GM06990 (cell line): Measurements from ENCODE around the gene RAB39B.
"Not testable (repeated sequence)": the region's sequence is repeated elsewhere in the genome, so short reads cannot be mapped to it uniquely, and the experiment has no call there.

Experiments
- DNase-seq: peaks from one replicate; pipeline ENCODE4 v3.0.0-alpha.2; 2011; ENCODE audit not compliant: insufficient read length; ENCODE audit errors: extremely low read depth
- H3K27me3 ChIP-seq: replicated peaks from 2 replicates; pipeline ENCODE4 v1.6.0; 2011; ENCODE audit warnings: low read length; ENCODE audit not compliant: control insufficient read depth, insufficient read depth
- H3K36me3 ChIP-seq: 2 replicates; pipeline ENCODE4 v1.5.1; 2011; ENCODE audit warnings: low read length; ENCODE audit not compliant: control insufficient read depth, insufficient read depth
- H3K4me3 ChIP-seq: replicated peaks from 2 replicates; pipeline ENCODE4 v1.5.1; 2011; ENCODE audit warnings: low read depth, mild to moderate bottlenecking, control low read depth, low read length
- TF ChIP-seq, protein P1 (sequence below): IDR thresholded peaks from 2 replicates; pipeline ENCODE4 v1.5.1; 2011; ENCODE audit warnings: low read length, control low read depth, mild to moderate bottlenecking, inconsistent platforms; ENCODE audit not compliant: insufficient read depth, poor library complexity, severe bottlenecking

RAB39B gene

DNA sequence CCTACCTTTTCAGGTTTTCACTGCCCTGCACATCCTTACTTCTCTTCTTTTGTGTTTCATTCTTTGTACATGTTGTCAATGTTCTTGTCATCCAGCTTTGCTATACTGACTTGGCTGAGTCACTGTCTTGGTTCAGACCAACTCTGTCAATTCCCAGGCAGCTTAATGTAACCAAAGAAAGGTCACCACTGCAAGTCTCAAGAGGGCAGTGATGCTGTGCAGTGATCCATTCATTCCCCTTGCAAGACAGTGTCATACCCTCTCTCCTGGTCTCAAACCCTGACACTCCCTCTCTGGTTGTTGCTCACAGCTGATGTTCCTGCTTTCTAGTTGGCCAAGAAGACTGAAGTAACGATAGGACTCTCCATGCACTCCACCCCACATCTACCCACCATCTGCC, 17.5 kb downstream of the RAB39B start:
- Histone ChIP-seq H3K4me3 (no peak overlapping the region), H3K27me3 (no peaks in the 10 kb centered on the region), H3K36me3 (no peaks in the 10 kb centered on the region)
- TF ChIP-seq, protein P1, sequence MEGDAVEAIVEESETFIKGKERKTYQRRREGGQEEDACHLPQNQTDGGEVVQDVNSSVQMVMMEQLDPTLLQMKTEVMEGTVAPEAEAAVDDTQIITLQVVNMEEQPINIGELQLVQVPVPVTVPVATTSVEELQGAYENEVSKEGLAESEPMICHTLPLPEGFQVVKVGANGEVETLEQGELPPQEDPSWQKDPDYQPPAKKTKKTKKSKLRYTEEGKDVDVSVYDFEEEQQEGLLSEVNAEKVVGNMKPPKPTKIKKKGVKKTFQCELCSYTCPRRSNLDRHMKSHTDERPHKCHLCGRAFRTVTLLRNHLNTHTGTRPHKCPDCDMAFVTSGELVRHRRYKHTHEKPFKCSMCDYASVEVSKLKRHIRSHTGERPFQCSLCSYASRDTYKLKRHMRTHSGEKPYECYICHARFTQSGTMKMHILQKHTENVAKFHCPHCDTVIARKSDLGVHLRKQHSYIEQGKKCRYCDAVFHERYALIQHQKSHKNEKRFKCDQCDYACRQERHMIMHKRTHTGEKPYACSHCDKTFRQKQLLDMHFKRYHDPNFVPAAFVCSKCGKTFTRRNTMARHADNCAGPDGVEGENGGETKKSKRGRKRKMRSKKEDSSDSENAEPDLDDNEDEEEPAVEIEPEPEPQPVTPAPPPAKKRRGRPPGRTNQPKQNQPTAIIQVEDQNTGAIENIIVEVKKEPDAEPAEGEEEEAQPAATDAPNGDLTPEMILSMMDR, result no peak
- no peak for DNase-seq

DNA sequence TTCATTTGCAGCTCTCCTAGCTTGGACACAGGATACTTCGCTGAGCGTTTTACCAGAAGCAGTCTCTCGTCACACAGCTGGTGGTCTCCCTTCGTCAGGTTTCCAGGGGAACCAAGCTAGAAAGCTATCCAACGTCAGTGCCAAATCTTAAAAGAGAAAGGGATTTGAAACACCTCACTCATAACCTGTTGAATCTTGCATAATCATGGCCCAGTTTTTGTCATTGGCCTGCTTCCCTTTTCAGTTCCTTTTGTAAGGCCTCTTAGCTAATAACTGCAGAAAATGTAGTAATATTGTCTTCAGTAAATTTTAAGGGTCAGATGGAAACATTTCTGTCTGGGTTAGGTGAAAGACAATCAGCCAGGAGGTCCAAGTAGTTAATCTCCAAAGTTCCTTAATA, 22.0 kb downstream of the RAB39B start:
- H3K4me3 ChIP-seq, result no peak overlapping the region
- TF ChIP-seq, protein P1, result no peak
- DNase-seq, result no peak
- no peaks in the 10 kb centered on the region; the same call in 1 of the 2 replicates for H3K36me3 ChIP-seq
- no peaks in the 10 kb centered on the region for H3K27me3 ChIP-seq

DNA sequence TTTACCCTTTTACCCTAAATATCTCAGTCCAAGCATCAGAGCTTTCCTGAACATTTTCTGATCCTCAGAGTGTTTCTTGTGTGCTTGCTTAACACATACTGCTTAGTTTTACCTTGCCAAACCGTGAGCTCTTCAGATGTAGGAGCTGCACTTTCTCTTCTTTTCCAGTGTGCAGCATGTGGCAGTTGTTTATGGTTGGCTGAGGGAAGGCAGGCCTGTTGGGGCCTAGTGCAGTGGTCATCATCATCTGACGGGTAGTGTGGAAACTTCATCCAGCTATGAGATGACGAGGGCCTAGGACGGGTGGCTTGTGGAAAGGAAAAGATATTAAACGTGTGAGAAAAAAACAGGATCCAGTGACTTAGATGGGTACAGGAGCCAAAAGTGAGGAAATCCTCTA, 26.6 kb downstream of the RAB39B start:
- DNase-seq, result no peak
- Histone ChIP-seq H3K27me3 (no peaks in the 10 kb centered on the region), H3K36me3 (peaks cover 3% of the 10 kb centered on the region), H3K4me3 (no peak overlapping the region)
- TF ChIP-seq, protein P1, result no peak

DNA sequence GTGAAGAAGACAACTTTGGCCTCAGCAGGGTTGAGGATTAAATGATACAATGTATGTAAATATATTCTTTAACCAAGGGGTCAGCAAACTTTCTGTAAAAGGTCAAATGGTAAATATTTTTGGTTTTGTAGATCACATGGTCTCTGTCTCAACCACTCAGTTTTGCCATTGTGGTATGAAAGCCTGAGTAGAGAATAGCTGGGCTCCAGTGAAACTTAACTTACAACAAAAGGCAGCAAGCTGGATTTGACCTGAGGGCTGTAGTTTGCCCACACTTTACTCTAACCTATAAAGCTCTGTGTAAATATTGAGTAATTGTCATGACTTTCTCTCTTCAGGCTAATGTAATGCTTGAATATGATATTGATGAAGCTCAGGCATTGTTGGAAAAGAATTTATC, 28.4 kb downstream of the RAB39B start:
- H3K4me3 ChIP-seq, result no peak overlapping the region
- no peak for DNase-seq
- peaks cover 3% of the 10 kb centered on the region for H3K36me3 ChIP-seq
- no peaks in the 10 kb centered on the region for H3K27me3 ChIP-seq
- TF ChIP-seq, protein P1, result no peak

DNA sequence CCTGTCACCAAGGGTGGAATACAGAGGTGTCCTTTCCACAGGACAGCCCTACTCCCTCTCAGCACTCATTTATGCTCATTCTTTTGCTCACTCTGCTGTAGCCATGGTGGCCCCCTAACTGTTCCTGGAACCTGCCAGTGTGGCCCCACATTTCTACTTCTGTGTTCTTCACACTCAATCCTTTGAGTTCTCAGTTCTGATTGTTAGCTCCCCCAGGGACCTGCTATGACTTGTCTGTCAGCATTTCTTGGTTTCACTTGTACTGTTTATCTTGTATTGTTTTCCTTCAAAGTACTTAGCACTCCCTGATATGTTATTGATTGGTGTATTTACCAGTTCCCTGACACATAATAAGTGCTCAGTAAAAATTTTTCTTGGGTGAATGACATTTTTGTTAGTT, 33.1 kb downstream of the RAB39B start:
- DNase-seq, result no peak
- Histone ChIP-seq H3K27me3 (no peaks in the 10 kb centered on the region), H3K36me3 (peaks cover 3% of the 10 kb centered on the region; the same call in 1 of the 2 replicates), H3K4me3 (no peak overlapping the region)
- TF ChIP-seq, protein P1, result no peak

DNA sequence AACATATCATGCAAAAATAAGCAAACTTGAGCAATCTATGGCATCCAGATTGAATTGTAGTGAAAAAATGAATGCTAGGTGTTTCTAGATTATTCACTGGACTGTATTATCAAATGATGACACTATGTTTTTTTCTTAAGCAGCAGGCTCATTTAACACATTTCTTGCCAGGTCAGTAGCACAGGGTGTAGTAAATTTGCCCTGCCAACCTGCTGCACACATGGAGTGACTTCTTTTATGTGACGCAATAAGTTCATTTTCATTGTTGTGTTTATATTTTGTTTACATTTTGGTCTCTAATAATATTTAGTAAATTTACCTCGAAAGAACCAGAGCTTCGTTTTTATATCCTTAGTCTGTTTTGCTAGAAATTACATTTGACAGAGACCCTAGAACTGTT, 38.5 kb downstream of the RAB39B start:
- H3K4me3 ChIP-seq, result no peak overlapping the region
- H3K36me3 ChIP-seq, result peaks cover 1% of the 10 kb centered on the region
- TF ChIP-seq, protein P1, result no peak
- no peaks in the 10 kb centered on the region for H3K27me3 ChIP-seq
- no peak for DNase-seq

DNA sequence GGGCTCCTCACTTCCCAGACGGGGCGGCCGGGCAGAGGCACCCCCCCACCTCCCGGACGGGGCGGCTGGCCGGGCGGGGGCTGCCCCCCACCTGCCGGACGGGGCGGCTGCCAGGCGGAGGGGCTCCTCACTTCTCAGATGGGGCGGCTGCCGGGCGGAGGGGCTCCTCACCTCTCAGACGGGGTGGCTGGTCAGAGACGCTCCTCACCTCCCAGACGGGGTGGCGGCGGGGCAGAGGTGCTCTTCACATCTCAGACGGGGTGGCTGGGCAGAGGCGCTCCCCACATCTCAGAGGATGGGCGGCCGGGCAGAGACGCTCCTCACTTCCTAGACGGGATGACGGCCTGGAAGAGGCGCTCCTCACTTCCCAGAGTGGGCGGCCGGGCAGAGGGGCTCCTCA, 40.5 kb downstream of the RAB39B start:
- not testable (repeated sequence) for DNase-seq, H3K36me3 ChIP-seq, H3K27me3 ChIP-seq, H3K4me3 ChIP-seq
